ENCODE data around the gene PER2.
"Not testable (repeated sequence)": the region's sequence is repeated elsewhere in the genome, so short reads cannot be mapped to it uniquely, and the experiment has no call there.

The PER2 gene

GRCh38 chr2:238287737-238288649, at the start of gene PER2:
TSS of gene PER2 (minus strand) at chr2:238288610. CDS start at chr2:238277936, 10,674 bp downstream.
- no peak for DNase-seq

- DNase-seq = no peak
Measured at GRCh38 chr2:238337846-238338245, 49.4 kb upstream of the PER2 start.

GRCh38 chr2:238336793-238337444, 48.5 kb upstream of the PER2 start:
- no peak for DNase-seq

- no peak for DNase-seq
Measured at GRCh38 chr2:238336151-238336550, 47.7 kb upstream of the PER2 start.

- not testable (repeated sequence) for DNase-seq
Measured at GRCh38 chr2:238335591-238335990, 47.2 kb upstream of the PER2 start.

GRCh38 chr2:238334885-238335284, 46.5 kb upstream of the PER2 start:
- no peak for DNase-seq

GRCh38 chr2:238331916-238332315, 43.5 kb upstream of the PER2 start:
- DNase-seq = no peak

- no peak for DNase-seq
Measured at GRCh38 chr2:238330391-238330790, 42.0 kb upstream of the PER2 start.

GRCh38 chr2:238327751-238328150, 39.3 kb upstream of the PER2 start:
- no peak for DNase-seq

- DNase-seq = no peak
Measured at GRCh38 chr2:238326801-238327365, 38.5 kb upstream of the PER2 start.

- no peak for DNase-seq
Measured at GRCh38 chr2:238325694-238326093, 37.3 kb upstream of the PER2 start.

GRCh38 chr2:238324248-238324647, 35.8 kb upstream of the PER2 start:
- not testable (repeated sequence) for DNase-seq

GRCh38 chr2:238322001-238322411, 33.6 kb upstream of the PER2 start:
- no peak for DNase-seq

- DNase-seq = no peak
Measured at GRCh38 chr2:238321467-238321866, 33.1 kb upstream of the PER2 start.

GRCh38 chr2:238320648-238321281, 32.4 kb upstream of the PER2 start:
- no peak for DNase-seq

GRCh38 chr2:238320246-238320647, 31.8 kb upstream of the PER2 start, which contains the start of gene TRAF3IP1:
TSS of gene TRAF3IP1 (plus strand) at chr2:238320518. CDS start at chr2:238320663, 145 bp downstream.
- peak; percentile 94 for DNase-seq

- DNase-seq = no peak
Measured at GRCh38 chr2:238315031-238315595, 26.7 kb upstream of the PER2 start.

- no peak for DNase-seq
Measured at GRCh38 chr2:238314576-238314975, 26.2 kb upstream of the PER2 start.

- no peak for DNase-seq
Measured at GRCh38 chr2:238313991-238314350, 25.6 kb upstream of the PER2 start.

- no peak for DNase-seq
Measured at GRCh38 chr2:238313289-238313990, 25.0 kb upstream of the PER2 start.

GRCh38 chr2:238310721-238311120, 22.3 kb upstream of the PER2 start:
- not testable (repeated sequence) for DNase-seq

GRCh38 chr2:238308177-238308576, 19.8 kb upstream of the PER2 start:
- DNase-seq = no peak
